ENCODE results near the gene PYM1.
"Not testable (repeated sequence)": the region's sequence is repeated elsewhere in the genome, so short reads cannot be mapped to it uniquely, and the experiment has no call there.

Gene PYM1

DNA sequence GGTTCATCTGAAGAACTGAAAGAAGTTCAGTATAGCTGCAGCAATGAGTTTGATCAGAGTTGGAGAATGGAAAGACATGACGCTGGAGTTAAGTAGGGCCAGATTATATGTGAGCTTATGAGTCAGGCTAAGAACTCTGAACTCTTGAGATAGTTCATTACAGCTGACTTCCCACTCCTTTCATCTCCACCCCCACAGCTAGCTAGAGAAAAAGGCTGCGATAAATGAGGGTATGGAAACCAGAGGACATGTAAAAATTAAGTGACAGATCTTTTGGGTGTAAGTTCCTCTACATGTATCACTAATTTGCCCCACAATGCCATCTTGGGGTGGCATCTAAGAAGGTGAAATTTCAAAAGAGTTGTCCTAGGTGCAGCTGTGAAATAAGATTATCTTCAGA lies 28.6 kb downstream of the PYM1 start:
- H3K27ac ChIP-seq (ENCODE audit: low read length), result no peak overlapping the region
- H3K27me3 ChIP-seq (ENCODE audit: low read depth, low read length), result no peaks in the 10 kb centered on the region
- peaks cover 5 to 26% of the 10 kb centered on the region in 2 donors for H3K36me3 ChIP-seq (ENCODE audit: control insufficient read depth in 1 of 2, insufficient read depth in 2 of 2, low read length in 2 of 2)
- H3K4me1 ChIP-seq (ENCODE audit: control insufficient read depth in 1 of 2, insufficient read depth in 2 of 2, low read length in 2 of 2), result no peaks in the 10 kb centered on the region
- H3K9me3 ChIP-seq (ENCODE audit: control insufficient read depth in 1 of 2, low read length in 2 of 2), result no peaks in the 10 kb centered on the region
- no peak overlapping the region for H3K4me3 ChIP-seq (ENCODE audit: low read depth in 1 of 2, low read length in 2 of 2)

- Histone ChIP-seq H3K27ac (ENCODE audit: low read length) (no peak overlapping the region), H3K4me1 (ENCODE audit: control insufficient read depth in 1 of 2, insufficient read depth in 2 of 2, low read length in 2 of 2) (no peaks in the 10 kb centered on the region), H3K4me3 (ENCODE audit: low read depth in 1 of 2, low read length in 2 of 2) (no peak overlapping the region), H3K9me3 (ENCODE audit: control insufficient read depth in 1 of 2, low read length in 2 of 2) (no peaks in the 10 kb centered on the region), H3K27me3 (ENCODE audit: low read depth, low read length) (no peaks in the 10 kb centered on the region), H3K36me3 (ENCODE audit: control insufficient read depth in 1 of 2, insufficient read depth in 2 of 2, low read length in 2 of 2) (no peaks in the 10 kb centered on the region)
Measured at GRCh38 chr12:55893723-55894122, 34.0 kb downstream of the PYM1 start.

DNA sequence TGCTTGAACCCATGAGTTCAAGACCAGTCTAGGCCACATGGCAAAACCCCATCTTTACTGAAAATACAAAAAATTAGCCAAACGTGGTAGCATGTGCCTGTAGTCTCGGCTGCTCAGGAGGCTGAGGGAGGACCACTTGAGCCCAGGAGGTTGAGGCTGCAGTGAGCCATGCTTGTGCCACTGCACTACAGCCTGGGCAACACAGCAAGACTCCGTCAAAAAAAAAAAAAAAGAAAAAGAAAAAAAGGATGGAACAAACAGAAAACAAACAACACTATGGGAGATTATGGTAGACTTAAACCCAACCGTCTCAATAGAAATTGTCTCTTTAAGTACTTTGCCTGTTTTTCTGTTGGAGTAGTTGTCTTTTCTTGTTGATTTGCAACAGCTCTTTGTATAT lies 36.4 kb downstream of the PYM1 start:
- H3K4me3 ChIP-seq (ENCODE audit: low read depth in 1 of 2, low read length in 2 of 2), result no peak overlapping the region
- H3K36me3 ChIP-seq (ENCODE audit: control insufficient read depth in 1 of 2, insufficient read depth in 2 of 2, low read length in 2 of 2), result no peaks in the 10 kb centered on the region
- H3K27me3 ChIP-seq (ENCODE audit: low read depth, low read length), result no peaks in the 10 kb centered on the region
- H3K27ac ChIP-seq (ENCODE audit: low read length), result no peak overlapping the region
- H3K9me3 ChIP-seq (ENCODE audit: control insufficient read depth in 1 of 2, low read length in 2 of 2), result no peaks in the 10 kb centered on the region
- no peaks in the 10 kb centered on the region for H3K4me1 ChIP-seq (ENCODE audit: control insufficient read depth in 1 of 2, insufficient read depth in 2 of 2, low read length in 2 of 2)

DNA sequence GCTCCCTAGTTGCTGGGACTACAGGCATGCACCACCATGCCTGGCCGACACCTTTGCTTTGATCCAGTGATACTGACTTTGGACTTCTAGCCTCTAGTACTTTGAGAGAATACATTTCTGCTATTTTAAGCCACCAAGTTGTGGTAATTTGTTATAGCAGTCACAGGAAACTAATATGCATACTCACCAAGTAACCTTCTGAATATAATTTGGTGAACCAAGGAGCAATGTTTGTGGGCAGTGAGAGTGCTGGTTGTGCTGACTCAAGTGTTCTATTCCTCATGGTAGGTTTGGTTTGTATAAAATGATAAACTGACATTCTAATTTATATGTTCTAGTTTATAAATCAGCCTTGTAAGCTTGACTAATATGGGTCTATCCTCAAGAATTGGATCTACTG lies 42.6 kb downstream of the PYM1 start:
- H3K36me3 ChIP-seq (ENCODE audit: control insufficient read depth in 1 of 2, insufficient read depth in 2 of 2, low read length in 2 of 2), result no peaks in the 10 kb centered on the region
- no peak overlapping the region for H3K27ac ChIP-seq (ENCODE audit: low read length)
- no peaks in the 10 kb centered on the region for H3K27me3 ChIP-seq (ENCODE audit: low read depth, low read length)
- no peak overlapping the region for H3K4me3 ChIP-seq (ENCODE audit: low read depth in 1 of 2, low read length in 2 of 2)
- no peaks in the 10 kb centered on the region for H3K9me3 ChIP-seq (ENCODE audit: control insufficient read depth in 1 of 2, low read length in 2 of 2)
- no peaks in the 10 kb centered on the region for H3K4me1 ChIP-seq (ENCODE audit: control insufficient read depth in 1 of 2, insufficient read depth in 2 of 2, low read length in 2 of 2)

- Histone ChIP-seq H3K36me3 (ENCODE audit: control insufficient read depth in 1 of 2, insufficient read depth in 2 of 2, low read length in 2 of 2) (no peaks in the 10 kb centered on the region), H3K4me3 (ENCODE audit: low read depth in 1 of 2, low read length in 2 of 2) (no peak overlapping the region), H3K9me3 (ENCODE audit: control insufficient read depth in 1 of 2, low read length in 2 of 2) (no peaks in the 10 kb centered on the region), H3K27me3 (ENCODE audit: low read depth, low read length) (no peaks in the 10 kb centered on the region), H3K27ac (ENCODE audit: low read length) (no peak overlapping the region), H3K4me1 (ENCODE audit: control insufficient read depth in 1 of 2, insufficient read depth in 2 of 2, low read length in 2 of 2) (no peaks in the 10 kb centered on the region)
Measured at GRCh38 chr12:55877824-55878223, 49.9 kb downstream of the PYM1 start.

DNA sequence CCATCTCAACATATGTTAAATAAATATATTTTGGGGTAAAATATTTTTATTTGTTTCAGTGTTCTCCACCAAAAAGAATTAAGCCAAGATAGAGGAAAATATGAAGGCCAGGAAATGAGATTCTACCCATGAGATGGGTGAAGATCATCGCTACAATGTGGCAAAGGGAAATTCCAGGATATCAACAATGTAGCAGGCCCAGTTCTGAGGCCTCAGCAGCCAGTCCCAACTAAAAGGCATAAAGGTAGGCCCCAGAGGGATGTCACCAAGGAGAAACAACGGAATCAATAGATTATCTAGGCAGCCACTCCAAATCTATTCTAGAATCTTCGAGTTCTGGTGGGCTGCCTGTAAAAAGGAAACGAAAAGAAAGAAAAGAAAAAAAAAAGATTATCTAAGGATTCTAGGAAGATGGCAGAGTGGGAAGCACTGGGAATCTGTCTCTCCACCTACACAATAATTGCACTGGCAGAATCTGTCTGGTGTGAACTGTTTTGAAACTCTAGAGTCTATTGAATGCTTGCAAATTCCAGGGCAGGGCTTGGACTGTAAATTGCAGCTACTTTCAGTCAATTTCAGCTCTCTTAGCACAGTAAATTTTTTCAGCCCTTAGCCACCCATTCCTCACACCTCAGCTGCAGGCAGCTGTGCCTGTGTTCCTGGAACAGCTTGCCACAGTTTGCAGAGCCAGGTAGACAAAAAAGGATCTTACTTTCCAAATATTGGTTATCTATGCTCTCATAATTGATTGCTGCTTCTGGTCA lies 51.8 kb downstream of the PYM1 start:
- no peaks in the 10 kb centered on the region for H3K9me3 ChIP-seq (ENCODE audit: control insufficient read depth in 1 of 2, low read length in 2 of 2)
- H3K27me3 ChIP-seq (ENCODE audit: low read depth, low read length), result no peaks in the 10 kb centered on the region
- no peak overlapping the region for H3K27ac ChIP-seq (ENCODE audit: low read length)
- no peak overlapping the region for H3K4me3 ChIP-seq (ENCODE audit: low read depth in 1 of 2, low read length in 2 of 2)
- no peaks in the 10 kb centered on the region for H3K36me3 ChIP-seq (ENCODE audit: control insufficient read depth in 1 of 2, insufficient read depth in 2 of 2, low read length in 2 of 2)
- no peaks in the 10 kb centered on the region for H3K4me1 ChIP-seq (ENCODE audit: control insufficient read depth in 1 of 2, insufficient read depth in 2 of 2, low read length in 2 of 2)

- H3K9me3 ChIP-seq (ENCODE audit: control insufficient read depth in 1 of 2, low read length in 2 of 2), result no peaks in the 10 kb centered on the region
- H3K27ac ChIP-seq (ENCODE audit: low read length), result no peak overlapping the region
- H3K4me3 ChIP-seq (ENCODE audit: low read depth in 1 of 2, low read length in 2 of 2), result no peak overlapping the region
- no peaks in the 10 kb centered on the region for H3K27me3 ChIP-seq (ENCODE audit: low read depth, low read length)
- no peaks in the 10 kb centered on the region for H3K36me3 ChIP-seq (ENCODE audit: control insufficient read depth in 1 of 2, insufficient read depth in 2 of 2, low read length in 2 of 2)
- no peaks in the 10 kb centered on the region for H3K4me1 ChIP-seq (ENCODE audit: control insufficient read depth in 1 of 2, insufficient read depth in 2 of 2, low read length in 2 of 2)
Measured at GRCh38 chr12:55874443-55874842, 53.3 kb downstream of the PYM1 start.

DNA sequence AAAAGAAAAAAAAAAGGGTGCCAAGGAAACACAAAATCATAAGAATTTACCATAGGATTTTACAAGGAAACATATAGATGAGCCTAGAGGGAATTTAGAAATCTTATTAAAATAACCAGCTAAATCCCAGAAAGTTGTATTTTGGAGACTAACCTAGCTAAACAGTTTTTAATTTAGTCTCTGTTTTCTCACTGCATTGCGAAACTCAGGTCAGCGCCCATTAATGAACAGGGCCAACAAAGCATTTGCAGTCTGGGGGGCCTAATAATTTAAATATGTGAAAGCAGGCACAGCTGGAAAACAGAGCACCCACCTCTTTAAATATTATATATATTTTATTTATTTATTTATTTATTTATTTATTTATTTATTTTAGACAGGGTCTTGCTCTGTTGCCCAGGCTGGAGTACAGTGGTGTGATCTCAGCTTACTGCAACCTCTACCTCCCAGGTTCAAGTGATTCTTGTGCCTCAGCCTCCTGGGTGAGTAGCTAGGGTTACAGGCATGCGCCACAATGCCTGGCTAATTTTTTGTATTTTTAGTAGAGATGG lies 61.2 kb downstream of the PYM1 start:
- not testable (repeated sequence) for H3K4me1 ChIP-seq (ENCODE audit: control insufficient read depth in 1 of 2, insufficient read depth in 2 of 2, low read length in 2 of 2); H3K27ac ChIP-seq (ENCODE audit: low read length); H3K36me3 ChIP-seq (ENCODE audit: control insufficient read depth in 1 of 2, insufficient read depth in 2 of 2, low read length in 2 of 2); H3K9me3 ChIP-seq (ENCODE audit: control insufficient read depth in 1 of 2, low read length in 2 of 2); H3K27me3 ChIP-seq (ENCODE audit: low read depth, low read length); H3K4me3 ChIP-seq (ENCODE audit: low read depth in 1 of 2, low read length in 2 of 2)

DNA sequence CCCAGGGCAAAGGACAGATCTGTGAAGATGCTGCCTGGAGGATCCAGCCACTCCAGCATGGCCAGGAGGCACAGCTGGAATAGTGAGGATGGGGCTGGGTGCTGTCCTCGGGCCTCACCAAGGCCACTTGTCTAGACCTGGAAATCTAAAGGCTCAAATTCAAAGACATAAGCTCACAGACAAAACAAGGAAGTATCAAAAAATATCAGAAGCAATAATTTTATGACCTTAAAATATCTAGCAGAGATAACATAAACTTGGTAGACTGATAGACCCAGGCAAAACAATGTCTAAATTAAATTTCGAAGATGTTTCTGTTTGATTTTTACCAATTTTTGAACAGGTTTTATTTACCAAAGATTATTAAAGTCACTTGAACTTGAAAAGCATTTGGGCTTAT lies 62.4 kb downstream of the PYM1 start:
- no peaks in the 10 kb centered on the region for H3K36me3 ChIP-seq (ENCODE audit: control insufficient read depth in 1 of 2, insufficient read depth in 2 of 2, low read length in 2 of 2)
- H3K4me1 ChIP-seq (ENCODE audit: control insufficient read depth in 1 of 2, insufficient read depth in 2 of 2, low read length in 2 of 2), result no peaks in the 10 kb centered on the region
- H3K27ac ChIP-seq (ENCODE audit: low read length), result no peak overlapping the region
- no peaks in the 10 kb centered on the region for H3K27me3 ChIP-seq (ENCODE audit: low read depth, low read length)
- peaks cover 0 to 5% of the 10 kb centered on the region in 2 donors for H3K9me3 ChIP-seq (ENCODE audit: control insufficient read depth in 1 of 2, low read length in 2 of 2)
- H3K4me3 ChIP-seq (ENCODE audit: low read depth in 1 of 2, low read length in 2 of 2), result no peak overlapping the region

- not testable (repeated sequence) for H3K27ac ChIP-seq (ENCODE audit: low read length); H3K27me3 ChIP-seq (ENCODE audit: low read depth, low read length); H3K4me1 ChIP-seq (ENCODE audit: control insufficient read depth in 1 of 2, insufficient read depth in 2 of 2, low read length in 2 of 2); H3K9me3 ChIP-seq (ENCODE audit: control insufficient read depth in 1 of 2, low read length in 2 of 2); H3K36me3 ChIP-seq (ENCODE audit: control insufficient read depth in 1 of 2, insufficient read depth in 2 of 2, low read length in 2 of 2); H3K4me3 ChIP-seq (ENCODE audit: low read depth in 1 of 2, low read length in 2 of 2)
Measured at GRCh38 chr12:55862931-55863330, 64.8 kb downstream of the PYM1 start.

DNA sequence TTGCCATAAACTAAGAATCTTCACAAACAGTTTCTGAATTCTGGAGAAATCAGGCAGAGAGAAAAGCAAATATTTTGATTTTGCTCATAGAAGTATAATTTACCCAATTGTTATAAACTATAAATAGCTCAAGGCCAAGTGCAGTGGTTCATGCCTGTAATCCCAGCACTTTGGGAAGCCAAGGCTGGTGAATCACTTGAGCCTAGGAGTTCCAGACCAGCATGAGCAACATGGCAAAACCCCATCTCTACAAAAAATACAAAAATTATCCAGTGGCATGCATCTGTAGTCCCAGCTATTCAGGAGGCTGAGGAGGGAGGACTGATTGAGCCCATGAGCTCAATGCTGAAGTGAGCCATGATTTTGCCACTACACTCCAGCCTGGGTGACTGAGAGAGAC lies 65.4 kb downstream of the PYM1 start:
- H3K4me3 ChIP-seq (ENCODE audit: low read depth in 1 of 2, low read length in 2 of 2), result no peak overlapping the region
- no peaks in the 10 kb centered on the region for H3K27me3 ChIP-seq (ENCODE audit: low read depth, low read length)
- H3K36me3 ChIP-seq (ENCODE audit: control insufficient read depth in 1 of 2, insufficient read depth in 2 of 2, low read length in 2 of 2), result no peaks in the 10 kb centered on the region
- H3K9me3 ChIP-seq (ENCODE audit: control insufficient read depth in 1 of 2, low read length in 2 of 2), result peaks cover 0 to 5% of the 10 kb centered on the region in 2 donors
- H3K27ac ChIP-seq (ENCODE audit: low read length), result no peak overlapping the region
- no peaks in the 10 kb centered on the region for H3K4me1 ChIP-seq (ENCODE audit: control insufficient read depth in 1 of 2, insufficient read depth in 2 of 2, low read length in 2 of 2)

- no peaks in the 10 kb centered on the region for H3K4me1 ChIP-seq (ENCODE audit: control insufficient read depth in 1 of 2, insufficient read depth in 2 of 2, low read length in 2 of 2)
- no peak overlapping the region for H3K4me3 ChIP-seq (ENCODE audit: low read depth in 1 of 2, low read length in 2 of 2)
- no peaks in the 10 kb centered on the region for H3K27me3 ChIP-seq (ENCODE audit: low read depth, low read length)
- no peaks in the 10 kb centered on the region for H3K36me3 ChIP-seq (ENCODE audit: control insufficient read depth in 1 of 2, insufficient read depth in 2 of 2, low read length in 2 of 2)
- H3K9me3 ChIP-seq (ENCODE audit: control insufficient read depth in 1 of 2, low read length in 2 of 2), result peaks cover 0 to 5% of the 10 kb centered on the region in 2 donors
- no peak overlapping the region for H3K27ac ChIP-seq (ENCODE audit: low read length)
Measured at GRCh38 chr12:55861871-55862270, 65.8 kb downstream of the PYM1 start.

Data from muscle layer of duodenum (tissue), 2 donors.